Sigmoid colon (tissue), 7 donors: ENCODE results near the gene CDC42BPA. TPM values are rescaled to one million over a fixed set of nuclear protein-coding genes. Genes with fewer than 3 reads are reported as not detected.
A peak's percentile ranks its signal among the peaks of the same experiment; 100 is the strongest.

Experiments
- DNase-seq: peaks from one replicate; pipeline ENCODE4 v3.0.0-alpha.2; 2019
- H3K27ac ChIP-seq, 4 donors: fragments of 200-600 bp; sonication (generic); one replicate each; pipeline ENCODE4 v1.5.1; 2016 to 2019; ENCODE audit warnings: mild to moderate bottlenecking in 1 of 4
- H3K27me3 ChIP-seq, 3 donors: fragments of 200-600 bp; sonication (generic); one replicate each; pipeline ENCODE4 v1.5.1; 2019; ENCODE audit warnings: mild to moderate bottlenecking in 1 of 3
- H3K36me3 ChIP-seq, 4 donors: fragments of 200-600 bp; sonication (generic); one replicate each; pipeline ENCODE4 v1.5.1; 2016 to 2019
- H3K4me1 ChIP-seq, 4 donors: fragments of 200-600 bp; sonication (generic); one replicate each; pipeline ENCODE4 v1.5.1; 2017 to 2019
- H3K4me3 ChIP-seq, 4 donors: fragments of 200-600 bp; sonication (generic); one replicate each; pipeline ENCODE4 v1.5.1; 2017 to 2019; ENCODE audit warnings: mild to moderate bottlenecking in 2 of 4, moderate library complexity in 1 of 4
- H3K9me3 ChIP-seq, 4 donors: fragments of 200-600 bp in 3 of 4; sonication (generic) in 3 of 4; one replicate each; pipeline versions ENCODE4 v1.5.1 to v1.6.1; 2013 to 2019
- EP300 ChIP-seq, 4 donors: sonication (generic); formaldehyde crosslinking; IDR thresholded peaks; one replicate each; pipeline ENCODE4 v1.6.1; 2017; ENCODE audit warnings: antibody characterized with exemption in 4 of 4
- POLR2A ChIP-seq, 2 donors: fragments of 450-650 bp; IDR thresholded peaks; one replicate each; pipeline ENCODE4 v1.6.1; 2016; ENCODE audit warnings: antibody characterized with exemption in 2 of 2, mild to moderate bottlenecking in 2 of 2, moderate library complexity in 2 of 2
- POLR2AphosphoS5 ChIP-seq, 4 donors: sonication (generic); formaldehyde crosslinking; IDR thresholded peaks; one replicate each; pipeline ENCODE4 v1.6.1; 2017; ENCODE audit warnings: antibody characterized with exemption in 4 of 4
- WGBS, 2 donors: extraction: QIAGEN DNeasy Blood & Tissue Kit; methylation state at CpG; one replicate each; pipeline ENCODE4 v1.1.7; 2013; 5-methylcytosine and 5-hydroxymethylcytosine counted together
- intact Hi-C: fragments of 100-400 bp; cut with DNase I; formaldehyde crosslinking; loops from one replicate; pipeline ENCODE4 v1.15.1; 2023
- polyA plus RNA-seq, 3 donors: library from polyadenylated mRNA; stranded (reverse); fragments of 200-250 nt; gene quantifications; one replicate each; pipeline ENCODE4 v1.2.3, GENCODE V29; 2013
- total RNA-seq, 4 donors: library from RNA; depleted of rRNA; stranded (reverse); fragments of >200 nt; gene quantifications; one replicate each; pipeline ENCODE4 v1.1.0, GENCODE V29; 2016
- TF ChIP-seq, protein P1 (sequence below), 4 experiments: fragments of 450-650 bp in 3 of 4; fragments of 200-600 bp in 1 of 4; IDR thresholded peaks; one replicate each; pipeline ENCODE4 v1.5.1; 2016 to 2019; ENCODE audit warnings: antibody characterized with exemption in 4 of 4, mild to moderate bottlenecking in 3 of 4, moderate library complexity in 2 of 4
- donor health status: healthy with polysubstance abuse.
- donor health status: Bipolar disorder and iron deficiency.
- donor health status: healthy.

Gene CDC42BPA
- total and polyA plus RNA-seq, 7 donors: 8.4 to 93.6 (median 60.8) TPM

DNA sequence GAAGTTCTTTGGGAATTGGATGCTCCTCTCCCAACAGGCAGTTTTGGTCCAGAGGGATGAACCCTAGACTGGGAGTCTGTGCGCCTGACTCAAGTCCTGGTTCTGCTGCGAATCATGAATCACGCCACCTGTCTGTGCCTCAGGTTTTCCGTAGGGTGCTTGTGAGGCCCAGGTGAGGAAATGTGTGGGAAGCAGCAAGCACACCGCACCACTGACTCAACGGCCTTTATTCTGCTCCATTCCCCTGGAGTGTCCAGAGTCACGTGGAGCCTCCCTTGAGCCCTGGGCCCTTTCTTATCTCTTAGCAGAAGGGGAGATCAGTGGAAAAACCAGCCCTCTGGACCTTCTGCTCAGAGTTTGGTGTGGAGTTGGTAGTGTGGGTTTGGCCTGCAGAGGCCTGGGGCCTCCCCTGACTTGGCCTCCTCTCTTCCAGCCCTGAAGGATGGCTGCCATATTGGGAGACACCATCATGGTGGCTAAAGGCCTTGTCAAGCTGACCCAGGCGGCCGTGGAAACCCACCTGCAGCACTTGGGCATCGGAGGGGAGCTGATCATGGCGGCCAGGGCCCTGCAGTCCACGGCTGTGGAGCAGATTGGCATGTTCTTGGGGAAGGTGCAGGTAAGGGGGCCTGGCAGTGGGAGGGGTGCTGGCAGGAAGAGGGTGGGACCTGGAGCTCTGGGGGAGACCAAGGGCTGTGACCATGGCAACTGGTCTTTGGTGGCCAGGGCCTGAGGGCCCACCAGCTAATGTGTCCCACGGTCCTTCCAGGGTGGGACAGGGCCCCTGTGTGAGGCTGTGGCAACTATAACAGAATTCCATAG, 357.1 kb downstream of the CDC42BPA start:
- H3K27me3 ChIP-seq: no peaks in the 10 kb centered on the region
- peak; percentile 60 for DNase-seq
- H3K4me3 ChIP-seq: no peak overlapping the region
- H3K9me3 ChIP-seq: no peaks in the 10 kb centered on the region
- H3K4me1 ChIP-seq: peaks cover 0 to 12% (median 9%) of the 10 kb centered on the region in 4 donors
- 96 to 97% methylated on average over 13 of the region's 13 CpGs for WGBS, 2 donors
- peaks cover 7 to 33% (median 14%) of the 10 kb centered on the region in 4 donors for H3K36me3 ChIP-seq
- intact Hi-C loops: no loop called here
- H3K27ac ChIP-seq: no peak overlapping the region
- TF ChIP-seq, protein P1, sequence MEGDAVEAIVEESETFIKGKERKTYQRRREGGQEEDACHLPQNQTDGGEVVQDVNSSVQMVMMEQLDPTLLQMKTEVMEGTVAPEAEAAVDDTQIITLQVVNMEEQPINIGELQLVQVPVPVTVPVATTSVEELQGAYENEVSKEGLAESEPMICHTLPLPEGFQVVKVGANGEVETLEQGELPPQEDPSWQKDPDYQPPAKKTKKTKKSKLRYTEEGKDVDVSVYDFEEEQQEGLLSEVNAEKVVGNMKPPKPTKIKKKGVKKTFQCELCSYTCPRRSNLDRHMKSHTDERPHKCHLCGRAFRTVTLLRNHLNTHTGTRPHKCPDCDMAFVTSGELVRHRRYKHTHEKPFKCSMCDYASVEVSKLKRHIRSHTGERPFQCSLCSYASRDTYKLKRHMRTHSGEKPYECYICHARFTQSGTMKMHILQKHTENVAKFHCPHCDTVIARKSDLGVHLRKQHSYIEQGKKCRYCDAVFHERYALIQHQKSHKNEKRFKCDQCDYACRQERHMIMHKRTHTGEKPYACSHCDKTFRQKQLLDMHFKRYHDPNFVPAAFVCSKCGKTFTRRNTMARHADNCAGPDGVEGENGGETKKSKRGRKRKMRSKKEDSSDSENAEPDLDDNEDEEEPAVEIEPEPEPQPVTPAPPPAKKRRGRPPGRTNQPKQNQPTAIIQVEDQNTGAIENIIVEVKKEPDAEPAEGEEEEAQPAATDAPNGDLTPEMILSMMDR (IDR thresholded peaks at IDR 0.05): no peak
- TF ChIP-seq EP300 (IDR thresholded peaks at IDR 0.05) (no peak), POLR2AphosphoS5 (IDR thresholded peaks at IDR 0.05) (no peak), POLR2A (IDR thresholded peaks at IDR 0.05) (no peak)

DNA sequence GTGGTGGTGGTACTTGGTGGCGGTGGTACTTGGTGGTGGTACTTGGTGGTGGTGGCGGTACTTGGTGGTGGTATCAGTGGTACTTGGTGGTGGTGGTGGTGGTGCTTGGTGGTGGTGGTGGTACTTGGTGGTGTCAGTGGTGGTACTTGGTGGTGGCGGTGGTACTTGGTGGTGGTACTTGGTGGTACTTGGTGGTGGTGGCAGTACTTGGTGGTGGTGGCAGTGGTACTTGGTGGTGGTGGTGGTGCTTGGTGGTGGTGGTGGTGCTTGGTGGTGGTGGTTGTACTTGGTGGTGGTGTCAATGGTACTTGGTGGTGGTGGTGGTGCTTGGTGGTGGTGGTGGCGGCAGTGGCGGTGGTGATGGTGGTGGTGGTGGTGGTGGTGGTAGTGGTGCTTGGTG, 358.0 kb downstream of the CDC42BPA start:
- DNase-seq: peak; percentile 58
- Histone ChIP-seq H3K36me3 (peaks cover 0 to 24% (median 8%) of the 10 kb centered on the region in 4 donors), H3K9me3 (no peaks in the 10 kb centered on the region), H3K27ac (no peak overlapping the region), H3K4me3 (no peak overlapping the region), H3K27me3 (no peaks in the 10 kb centered on the region), H3K4me1 (peaks cover 0 to 12% (median 9%) of the 10 kb centered on the region in 4 donors)
- intact Hi-C loops: no loop called here
- TF ChIP-seq EP300 (IDR thresholded peaks at IDR 0.05) (no peak), POLR2A (IDR thresholded peaks at IDR 0.05) (no peak), POLR2AphosphoS5 (IDR thresholded peaks at IDR 0.05) (no peak)
- TF ChIP-seq, protein P1 (IDR thresholded peaks at IDR 0.05): no peak
- WGBS, 2 donors: 83 to 87% methylated on average over 5 of the region's 5 CpGs

DNA sequence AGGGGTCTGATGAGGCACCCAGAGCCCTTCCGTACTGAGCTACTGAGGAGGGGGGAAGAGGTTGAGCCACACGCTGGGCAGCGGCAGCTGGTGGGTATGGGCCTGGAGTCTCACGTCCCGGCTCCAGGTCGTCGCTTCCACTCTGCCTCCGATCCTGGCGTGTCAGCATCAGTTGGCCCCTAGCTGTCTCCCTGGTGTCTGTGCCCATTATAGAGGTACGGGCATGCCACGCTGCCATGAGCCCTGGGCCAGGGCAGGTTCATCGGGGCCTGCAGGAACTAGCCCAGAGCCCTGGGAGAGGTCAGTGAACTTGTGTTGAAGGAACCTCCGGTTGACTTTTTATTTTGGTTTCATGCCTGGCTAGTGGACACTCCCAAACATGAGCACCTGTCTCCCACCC, 360.0 kb downstream of the CDC42BPA start:
- peaks cover 0 to 16% (median 5%) of the 10 kb centered on the region in 4 donors for H3K4me1 ChIP-seq
- no peaks in the 10 kb centered on the region for H3K9me3 ChIP-seq
- no peaks in the 10 kb centered on the region for H3K27me3 ChIP-seq
- no peak overlapping the region for H3K4me3 ChIP-seq
- peaks cover 0 to 10% (median 0%) of the 10 kb centered on the region in 4 donors for H3K36me3 ChIP-seq
- DNase-seq: no peak
- WGBS, 2 donors: 94 to 97% methylated on average over 13 of the region's 13 CpGs
- H3K27ac ChIP-seq: no peak overlapping the region
- intact Hi-C loops: no loop called here
- TF ChIP-seq POLR2AphosphoS5 (IDR thresholded peaks at IDR 0.05): no peak
- TF ChIP-seq EP300 (IDR thresholded peaks at IDR 0.05): no peak
- TF ChIP-seq POLR2A (IDR thresholded peaks at IDR 0.05): no peak
- TF ChIP-seq, protein P1 (IDR thresholded peaks at IDR 0.05): no peak

DNA sequence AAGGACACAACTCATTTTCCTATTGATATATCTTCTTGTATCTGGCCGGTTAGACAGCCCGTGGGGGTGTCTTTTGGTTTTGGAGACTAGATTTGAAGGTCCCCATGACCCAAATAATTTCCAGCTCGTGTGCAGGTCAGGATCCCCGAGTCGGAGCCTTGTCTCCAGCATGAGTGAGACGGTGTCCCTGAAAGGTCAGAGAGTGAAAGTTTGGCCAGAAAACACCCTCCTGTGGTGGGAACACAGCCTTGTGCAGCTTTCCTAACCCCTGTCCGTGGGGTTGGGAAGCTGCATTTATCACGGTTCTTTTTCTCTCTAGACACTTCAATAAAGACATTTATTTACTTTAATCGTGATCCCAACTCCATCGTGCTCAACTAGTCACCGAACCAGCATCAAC, 360.6 kb downstream of the CDC42BPA start:
- H3K27ac ChIP-seq: no peak overlapping the region
- WGBS, 2 donors: 92 to 96% methylated on average over 11 of the region's 11 CpGs
- no peaks in the 10 kb centered on the region for H3K9me3 ChIP-seq
- no peak for DNase-seq
- intact Hi-C loops: no loop called here
- H3K4me3 ChIP-seq: no peak overlapping the region
- peaks cover 0 to 4% (median 0%) of the 10 kb centered on the region in 4 donors for H3K36me3 ChIP-seq
- no peaks in the 10 kb centered on the region for H3K27me3 ChIP-seq
- H3K4me1 ChIP-seq: peaks cover 0 to 22% (median 11%) of the 10 kb centered on the region in 4 donors
- TF ChIP-seq, protein P1 (IDR thresholded peaks at IDR 0.05): no peak
- TF ChIP-seq POLR2AphosphoS5 (IDR thresholded peaks at IDR 0.05) (no peak), POLR2A (IDR thresholded peaks at IDR 0.05) (no peak), EP300 (IDR thresholded peaks at IDR 0.05) (no peak)
